GM18873 (cell line): ENCODE results near the gene ITGBL1.

ENCODE experiments used
- ATAC-seq: cut with Tn5 transposase; IDR thresholded peaks from one replicate; pipeline ENCODE4 v1.9.1; 2021; ENCODE audit warnings: mild to moderate bottlenecking, moderate library complexity, moderate number of reproducible peaks; ENCODE audit not compliant: unreplicated experiment, low FRiP score

Gene ITGBL1

GRCh38 chr13:101623470-101624209, 171.2 kb downstream of the ITGBL1 start:
- ATAC-seq: no peak

- no peak for ATAC-seq
Measured at GRCh38 chr13:101624210-101624922, 171.9 kb downstream of the ITGBL1 start.

GRCh38 chr13:101624981-101625380, 172.5 kb downstream of the ITGBL1 start:
- ATAC-seq: no peak

GRCh38 chr13:101626925-101627555, 174.6 kb downstream of the ITGBL1 start:
- peak; percentile 93 for ATAC-seq

- peak; percentile 41 for ATAC-seq
Measured at GRCh38 chr13:101627556-101627943, 175.1 kb downstream of the ITGBL1 start.

GRCh38 chr13:101628900-101629299, 176.4 kb downstream of the ITGBL1 start:
- ATAC-seq: no peak

- no peak for ATAC-seq
Measured at GRCh38 chr13:101631395-101631794, 178.9 kb downstream of the ITGBL1 start.

GRCh38 chr13:101634142-101634541, 181.7 kb downstream of the ITGBL1 start:
- ATAC-seq: no peak

- no peak for ATAC-seq
Measured at GRCh38 chr13:101639711-101640110, 187.2 kb downstream of the ITGBL1 start.

GRCh38 chr13:101640788-101641400, 188.4 kb downstream of the ITGBL1 start:
- ATAC-seq: no peak

GRCh38 chr13:101645871-101646270, 193.4 kb downstream of the ITGBL1 start:
- no peak for ATAC-seq

- ATAC-seq: no peak
Measured at GRCh38 chr13:101647760-101648159, 195.3 kb downstream of the ITGBL1 start.

- no peak for ATAC-seq
Measured at GRCh38 chr13:101648766-101649487, 196.5 kb downstream of the ITGBL1 start.

- ATAC-seq: no peak
Measured at GRCh38 chr13:101649488-101650126, 197.1 kb downstream of the ITGBL1 start.

GRCh38 chr13:101654883-101655282, 202.4 kb downstream of the ITGBL1 start:
- ATAC-seq: no peak

GRCh38 chr13:101655435-101655834, 203.0 kb downstream of the ITGBL1 start:
- ATAC-seq: no peak

- ATAC-seq: no peak
Measured at GRCh38 chr13:101660711-101661110, 208.2 kb downstream of the ITGBL1 start.

- ATAC-seq: no peak
Measured at GRCh38 chr13:101661839-101662238, 209.4 kb downstream of the ITGBL1 start.

GRCh38 chr13:101673360-101674105, 221.1 kb downstream of the ITGBL1 start:
- no peak for ATAC-seq
